Adrenal gland (tissue), 12 donors: ENCODE data around the gene PTBP2. TPM values are rescaled to one million over a fixed set of nuclear protein-coding genes. Genes with fewer than 3 reads are reported as not detected.

ENCODE experiments used
- DNase-seq, 7 donors: peaks; one replicate each; pipeline ENCODE4 v3.0.0-alpha.2; 2019 to 2020
- H3K27ac ChIP-seq, 5 donors: fragments of 200-600 bp; sonication (generic) in 4 of 5; 1 replicate in 3 of 5; 2 replicates in 2 of 5; pipeline versions ENCODE4 v1.5.1 to v1.8.0; 2016 to 2020; ENCODE audit warnings: mild to moderate bottlenecking in 1 of 5
- H3K27me3 ChIP-seq: fragments of 200-600 bp; 2 replicates; pipeline ENCODE4 v1.8.0; 2021
- H3K36me3 ChIP-seq, 2 donors: fragments of 200-600 bp; replicated peaks in 1 of 2; 1 replicate in 1 of 2; 2 replicates in 1 of 2; pipeline versions ENCODE4 v1.5.1 to v1.8.0; 2018 to 2022
- H3K4me1 ChIP-seq, 2 donors: fragments of 200-600 bp; replicated peaks in 1 of 2; 1 replicate in 1 of 2; 2 replicates in 1 of 2; pipeline versions ENCODE4 v1.5.1 to v1.8.0; 2018 to 2021
- H3K4me3 ChIP-seq, 4 donors: fragments of 200-600 bp; sonication (generic) in 3 of 4; one replicate each; pipeline ENCODE4 v1.5.1; 2016 to 2018
- H3K9me3 ChIP-seq, 3 donors: fragments of 200-600 bp; sonication (generic) in 1 of 3; replicated peaks in 1 of 3; 1 replicate in 2 of 3; 2 replicates in 1 of 3; pipeline versions ENCODE4 v1.5.1 to v1.8.0; 2016 to 2021
- CTCF ChIP-seq, 6 experiments: fragments of 450-650 bp in 4 of 6; fragments of 200-600 bp in 2 of 6; sonication (generic) in 1 of 6; IDR thresholded peaks; 1 replicate in 5 of 6; 2 replicates in 1 of 6; pipeline versions ENCODE4 v1.5.1 to v1.8.0; 2016 to 2021; ENCODE audit warnings: antibody characterized with exemption in 6 of 6, mild to moderate bottlenecking in 2 of 6, moderate library complexity in 1 of 6
- POLR2A ChIP-seq, 2 donors: fragments of 450-650 bp; IDR thresholded peaks; one replicate each; pipeline ENCODE4 v1.6.1; 2017; ENCODE audit warnings: antibody characterized with exemption in 2 of 2, mild to moderate bottlenecking in 2 of 2, moderate library complexity in 1 of 2
- WGBS, 4 donors: extraction: QIAGEN DNeasy Blood & Tissue Kit in 2 of 4; methylation state at CpG; one replicate each; pipeline versions ENCODE4 v1.1.5 to v1.1.7; 2013 to 2017; 5-methylcytosine and 5-hydroxymethylcytosine counted together
- intact Hi-C, 2 donors: fragments of 100-400 bp; cut with DNase I; formaldehyde crosslinking; loops; one replicate each; pipeline versions ENCODE4 v1.14.1 to v1.15.0; 2022 to 2023
- polyA plus RNA-seq, 3 donors: library from polyadenylated mRNA; stranded (reverse); fragments of 200-250 nt in 2 of 3; fragments of 350-450 nt in 1 of 3; fragmentation: Illumina TruSeq in 1 of 3; extraction: RNeasy Lipid Tissue Mini Kit (QIAGEN cat#74804) in 1 of 3; gene quantifications; one replicate each; pipeline ENCODE4 v1.2.3, GENCODE V29; 2013 to 2014
- total RNA-seq, 9 donors: library from RNA; depleted of rRNA in 4 of 9; stranded (reverse); fragments of >200 nt in 4 of 9; fragments of 120-200 nt in 1 of 9; fragmentation: NEBNext Ultra II Directional in 1 of 9; extraction: Animal tissue kit (Norgen Biotek cat#: 25700) in 1 of 9; gene quantifications; one replicate each; pipeline versions ENCODE4 v1.1.0 to v1.2.4, GENCODE V29; 2013 to 2023
- donor health status: healthy with polysubstance abuse.
- donor health status: Bipolar disorder and iron deficiency.
- donor health status: DM: yes; HTN: yes; CAD: no.
- donor health status: DM: no; HTN: no; CAD: no.
- donor health status: DM: no; HTN: no; CAD: no.
- donor health status: DM: yes; HTN: yes; CAD: no.

PTBP2 gene
- total and polyA plus RNA-seq, 12 donors, result 6.2 to 42.4 (median 20.1) TPM

- no peak for DNase-seq
- H3K4me1 ChIP-seq, result no peaks in the 10 kb centered on the region
- no peak for TF ChIP-seq CTCF (IDR thresholded peaks at IDR 0.05)
- H3K36me3 ChIP-seq, result no peaks in the 10 kb centered on the region
- intact Hi-C loops, result no loop called here
- 92 to 100% (median 98%) methylated on average over 1 of the region's 1 CpG for WGBS, 4 donors
- H3K27me3 ChIP-seq, result no peaks in the 10 kb centered on the region
- H3K27ac ChIP-seq, result no peak overlapping the region
- H3K4me3 ChIP-seq, result no peak overlapping the region
- H3K9me3 ChIP-seq, result no peaks in the 10 kb centered on the region
Measured at GRCh38 chr1:96825231-96825630, 103.6 kb downstream of the PTBP2 start.

- no peak for DNase-seq
- Histone ChIP-seq H3K9me3 (no peaks in the 10 kb centered on the region), H3K36me3 (no peaks in the 10 kb centered on the region), H3K4me1 (no peaks in the 10 kb centered on the region), H3K4me3 (no peak overlapping the region), H3K27ac (no peak overlapping the region), H3K27me3 (no peaks in the 10 kb centered on the region)
- intact Hi-C loops, result no loop called here
- no peak for TF ChIP-seq POLR2A (IDR thresholded peaks at IDR 0.05)
- TF ChIP-seq CTCF (IDR thresholded peaks at IDR 0.05), result no peak
Measured at GRCh38 chr1:96825950-96826576, 104.5 kb downstream of the PTBP2 start.

GRCh38 chr1:96833376-96833775, 111.8 kb downstream of the PTBP2 start:
- no peak for DNase-seq
- no peak overlapping the region for H3K4me3 ChIP-seq
- H3K27ac ChIP-seq, result no peak overlapping the region
- intact Hi-C loops, result no loop called here
- WGBS, 4 donors, result 91 to 98% (median 94%) methylated on average over 1 of the region's 1 CpG
- H3K4me1 ChIP-seq, result no peaks in the 10 kb centered on the region
- H3K27me3 ChIP-seq, result no peaks in the 10 kb centered on the region
- H3K36me3 ChIP-seq, result no peaks in the 10 kb centered on the region
- TF ChIP-seq CTCF (IDR thresholded peaks at IDR 0.05) (no peak), POLR2A (IDR thresholded peaks at IDR 0.05) (no peak)
- no peaks in the 10 kb centered on the region for H3K9me3 ChIP-seq

GRCh38 chr1:96834986-96835385, 113.4 kb downstream of the PTBP2 start:
- WGBS, 4 donors, result 76 to 95% (median 80%) methylated on average over 2 of the region's 2 CpGs
- no peak overlapping the region for H3K27ac ChIP-seq
- no peak overlapping the region for H3K4me3 ChIP-seq
- no peaks in the 10 kb centered on the region for H3K9me3 ChIP-seq
- TF ChIP-seq POLR2A (IDR thresholded peaks at IDR 0.05) (no peak), CTCF (IDR thresholded peaks at IDR 0.05) (no peak)
- H3K4me1 ChIP-seq, result no peaks in the 10 kb centered on the region
- intact Hi-C loops, result no loop called here
- H3K27me3 ChIP-seq, result no peaks in the 10 kb centered on the region
- DNase-seq, result no peak
- H3K36me3 ChIP-seq, result no peaks in the 10 kb centered on the region
